ENCODE results near the gene PLAAT2.

- TF ChIP-seq CTCF (IDR thresholded peaks at IDR 0.05): no peak
- TF ChIP-seq POLR2A (IDR thresholded peaks at IDR 0.05): no peak
- TF ChIP-seq EP300 (IDR thresholded peaks at IDR 0.05): no peak
- no peak for TF ChIP-seq POLR2AphosphoS5 (IDR thresholded peaks at IDR 0.05)
Observed at GRCh38 chr11:63609971-63610580, 46.9 kb upstream of the PLAAT2 start.

Measured in stomach (tissue), 4 donors.